IPS-NIHi7 (cell line): ENCODE data around the gene MARCHF4.
"Not testable (repeated sequence)": the region's sequence is repeated elsewhere in the genome, so short reads cannot be mapped to it uniquely, and the experiment has no call there.

Experiments
- DNase-seq: peaks from one replicate; pipeline ENCODE4 v3.0.0; 2012; ENCODE audit warnings: mixed read lengths; ENCODE audit errors: extremely low spot score

MARCHF4 gene

GRCh38 chr2:216392018-216392562 lies 19.8 kb upstream of the MARCHF4 start:
- DNase-seq, result no peak

GRCh38 chr2:216391401-216391800 lies 19.1 kb upstream of the MARCHF4 start:
- DNase-seq, result no peak

GRCh38 chr2:216389570-216389969 lies 17.3 kb upstream of the MARCHF4 start:
- no peak for DNase-seq

- no peak for DNase-seq
These were observed 16.0 kb upstream of the MARCHF4 start for GRCh38 chr2:216388046-216388884.

- no peak for DNase-seq
These were observed 15.0 kb upstream of the MARCHF4 start for GRCh38 chr2:216387262-216387661.

GRCh38 chr2:216385478-216385877 lies 13.2 kb upstream of the MARCHF4 start:
- no peak for DNase-seq

GRCh38 chr2:216384409-216384808 lies 12.1 kb upstream of the MARCHF4 start:
- not testable (repeated sequence) for DNase-seq

- DNase-seq, result no peak
These were observed 7.7 kb upstream of the MARCHF4 start for GRCh38 chr2:216379977-216380376.

GRCh38 chr2:216375286-216375685 lies 3.0 kb upstream of the MARCHF4 start:
- no peak for DNase-seq

GRCh38 chr2:216373896-216374295 lies 1.6 kb upstream of the MARCHF4 start:
- no peak for DNase-seq

- no peak for DNase-seq
These were observed 543 bp upstream of the MARCHF4 start for GRCh38 chr2:216372761-216373291.

GRCh38 chr2:216370961-216371712 lies 1.1 kb downstream of the MARCHF4 start:
- peak; percentile 58 for DNase-seq

GRCh38 chr2:216369821-216370220 lies 2.5 kb downstream of the MARCHF4 start:
- no peak for DNase-seq

- DNase-seq, result no peak
These were observed 5.4 kb downstream of the MARCHF4 start for GRCh38 chr2:216366777-216367471.

- DNase-seq, result no peak
These were observed 6.8 kb downstream of the MARCHF4 start for GRCh38 chr2:216365518-216365917.

GRCh38 chr2:216363221-216363620 lies 9.1 kb downstream of the MARCHF4 start:
- DNase-seq, result no peak

- no peak for DNase-seq
These were observed 9.6 kb downstream of the MARCHF4 start for GRCh38 chr2:216362730-216363129.

GRCh38 chr2:216355711-216356110 lies 16.6 kb downstream of the MARCHF4 start:
- no peak for DNase-seq

GRCh38 chr2:216354306-216354705 lies 18.0 kb downstream of the MARCHF4 start:
- DNase-seq, result no peak

GRCh38 chr2:216352653-216353270 lies 19.5 kb downstream of the MARCHF4 start:
- no peak for DNase-seq

- DNase-seq, result no peak
These were observed 20.9 kb downstream of the MARCHF4 start for GRCh38 chr2:216351172-216351925.
